HEK293 (cell line): Measurements from ENCODE around the gene FIGN.

Source experiments
- CTCF ChIA-PET: fragments of 350-600 bp; formaldehyde crosslinking; extraction: SDS; loops from one replicate; lab custom pipeline; 2021; ENCODE audit warnings: antibody characterized with exemption; lab: Yijun Ruan, JAX
- POLR2A ChIA-PET: fragments of 300-600 bp; formaldehyde crosslinking; extraction: SDS; loops from one replicate; lab custom pipeline; 2020; ENCODE audit warnings: antibody characterized with exemption, inconsistent platforms; lab: Yijun Ruan, JAX
- H3K27ac ChIP-seq: fragments of 200-500 bp; sonication (Bioruptor generic); 2 replicates; pipeline ENCODE4 v1.5.1; 2014; ENCODE audit warnings: low read depth, low read length, control low read depth, inconsistent platforms; ENCODE audit errors: extremely low read depth
- H3K36me3 ChIP-seq, 2 experiments: fragments of 200-500 bp in 1 of 2; sonication (Bioruptor generic) in 1 of 2; 1 replicate in 1 of 2; 2 replicates in 1 of 2; pipeline ENCODE4 v1.5.1; 2014 to 2017; ENCODE audit warnings: inconsistent platforms in 2 of 2, low read length in 2 of 2; ENCODE audit not compliant: control insufficient read depth in 2 of 2, insufficient read depth in 1 of 2
- H3K4me1 ChIP-seq: fragments of 200-500 bp; sonication (Bioruptor generic); 2 replicates; pipeline ENCODE4 v1.5.1; 2014; ENCODE audit warnings: mild to moderate bottlenecking, low read length, inconsistent platforms; ENCODE audit not compliant: control insufficient read depth, insufficient read depth
- H3K4me3 ChIP-seq: 2 replicates; pipeline ENCODE4 v1.5.1; 2011; ENCODE audit warnings: low read depth, mild to moderate bottlenecking, control low read depth, low read length, moderate library complexity
- H3K9me3 ChIP-seq: fragments of 200-500 bp; sonication (Bioruptor generic); 2 replicates; pipeline ENCODE4 v1.5.1; 2014; ENCODE audit warnings: low read depth, low read length, inconsistent platforms; ENCODE audit not compliant: control insufficient read depth, insufficient read depth
- HOXA7 ChIP-seq: sonication (generic); formaldehyde crosslinking; IDR thresholded peaks from 2 replicates; pipeline ENCODE4 v1.8.1; 2022; ENCODE audit warnings: missing genetic modification reagents, borderline replicate concordance
- KLF7 ChIP-seq: fragments of 450-650 bp; formaldehyde crosslinking; IDR thresholded peaks from 2 replicates; pipeline ENCODE4 v1.5.1; 2016; ENCODE audit warnings: missing biosample characterization, missing genetic modification characterization, borderline replicate concordance
- MEIS1 ChIP-seq: sonication (generic); formaldehyde crosslinking; IDR thresholded peaks from 2 replicates; pipeline ENCODE4 v1.8.1; 2022; ENCODE audit warnings: missing genetic modification reagents, mild to moderate bottlenecking, borderline replicate concordance
- REPIN1 ChIP-seq: fragments of 450-650 bp; formaldehyde crosslinking; IDR thresholded peaks from 2 replicates; pipeline ENCODE4 v1.5.1; 2017; ENCODE audit warnings: missing biosample characterization, missing genetic modification characterization, low read depth
- SP3 ChIP-seq: fragments of 450-650 bp; formaldehyde crosslinking; IDR thresholded peaks from 2 replicates; pipeline ENCODE4 v1.5.1; 2016; ENCODE audit warnings: missing biosample characterization, missing genetic modification characterization
- TSHZ1 ChIP-seq: fragments of 450-650 bp; formaldehyde crosslinking; IDR thresholded peaks from 2 replicates; pipeline ENCODE4 v1.5.1; 2016; ENCODE audit warnings: missing biosample characterization, missing genetic modification characterization, borderline replicate concordance
- ZBTB17 ChIP-seq: fragments of 450-650 bp; formaldehyde crosslinking; IDR thresholded peaks from 2 replicates; pipeline ENCODE4 v1.5.1; 2016; ENCODE audit warnings: missing biosample characterization, missing genetic modification characterization
- ZBTB7A ChIP-seq: fragments of 450-650 bp; formaldehyde crosslinking; IDR thresholded peaks from 2 replicates; pipeline ENCODE4 v1.5.1; 2016; ENCODE audit warnings: low read depth, missing biosample characterization, missing genetic modification characterization
- ZEB2 ChIP-seq: fragments of 450-650 bp; formaldehyde crosslinking; IDR thresholded peaks from 2 replicates; pipeline ENCODE4 v1.5.1; 2016; ENCODE audit warnings: missing biosample characterization, missing genetic modification characterization
- ZFHX2 ChIP-seq: fragments of 450-650 bp; formaldehyde crosslinking; conservative IDR thresholded peaks from 2 replicates; pipeline ENCODE4 v1.5.1; 2016; ENCODE audit warnings: missing biosample characterization, missing genetic modification characterization
- ZNF16 ChIP-seq: fragments of 450-650 bp; formaldehyde crosslinking; IDR thresholded peaks from 2 replicates; pipeline ENCODE4 v1.5.1; 2016; ENCODE audit warnings: low read depth, missing biosample characterization, missing genetic modification characterization
- ZNF184 ChIP-seq: fragments of 450-650 bp; IDR thresholded peaks from 2 replicates; pipeline ENCODE4 v1.5.1; 2018; ENCODE audit warnings: missing biosample characterization, mild to moderate bottlenecking, missing genetic modification characterization
- ZNF2 ChIP-seq: fragments of 450-650 bp; formaldehyde crosslinking; IDR thresholded peaks from 2 replicates; pipeline ENCODE4 v1.5.1; 2016; ENCODE audit warnings: missing biosample characterization, missing genetic modification characterization
- ZNF223 ChIP-seq: fragments of 450-650 bp; formaldehyde crosslinking; IDR thresholded peaks from 2 replicates; pipeline ENCODE4 v1.5.1; 2016; ENCODE audit warnings: missing biosample characterization, missing genetic modification characterization
- ZNF280D ChIP-seq: fragments of 450-650 bp; formaldehyde crosslinking; IDR thresholded peaks from 2 replicates; pipeline ENCODE4 v1.5.1; 2016; ENCODE audit warnings: missing biosample characterization, missing genetic modification characterization
- ZNF473 ChIP-seq: fragments of 450-650 bp; formaldehyde crosslinking; IDR thresholded peaks from 2 replicates; pipeline ENCODE4 v1.5.1; 2017; ENCODE audit warnings: missing biosample characterization, missing genetic modification characterization
- ZNF518A ChIP-seq: fragments of 450-650 bp; formaldehyde crosslinking; conservative IDR thresholded peaks from 2 replicates; pipeline ENCODE4 v1.5.1; 2016; ENCODE audit warnings: low read depth, missing biosample characterization, missing genetic modification characterization
- ZNF549 ChIP-seq: fragments of 450-650 bp; IDR thresholded peaks from 2 replicates; pipeline ENCODE4 v1.5.1; 2018; ENCODE audit warnings: missing biosample characterization, missing genetic modification characterization, mild to moderate bottlenecking, inconsistent platforms, moderate library complexity
- ZNF558 ChIP-seq: fragments of 450-650 bp; formaldehyde crosslinking; IDR thresholded peaks from 2 replicates; pipeline ENCODE4 v1.5.1; 2016; ENCODE audit warnings: missing biosample characterization, missing genetic modification characterization
- ZNF585B ChIP-seq: fragments of 450-650 bp; formaldehyde crosslinking; IDR thresholded peaks from 2 replicates; pipeline ENCODE4 v1.5.1; 2016; ENCODE audit warnings: missing biosample characterization, missing genetic modification characterization
- ZNF660 ChIP-seq: fragments of 450-650 bp; IDR thresholded peaks from 2 replicates; pipeline ENCODE4 v1.5.1; 2018; ENCODE audit warnings: missing biosample characterization, mild to moderate bottlenecking, missing genetic modification characterization
- ZNF830 ChIP-seq: fragments of 450-650 bp; IDR thresholded peaks from 2 replicates; pipeline ENCODE4 v1.5.0; 2018; ENCODE audit warnings: missing biosample characterization, missing genetic modification characterization, low read depth, mild to moderate bottlenecking, moderate library complexity
- ZSCAN4 ChIP-seq: fragments of 450-650 bp; formaldehyde crosslinking; IDR thresholded peaks from 2 replicates; pipeline ENCODE4 v1.5.1; 2017; ENCODE audit warnings: missing biosample characterization, missing genetic modification characterization

Gene FIGN

GRCh38 chr2:163751696-163752095, 15.9 kb upstream of the FIGN start (continued):
- TF ChIP-seq ZNF518A (tag by site-specific recombination) (no peak), ZNF585B (tag by site-specific recombination) (no peak), SP3 (tag by site-specific recombination) (no peak), ZBTB17 (tag by site-specific recombination) (no peak), ZNF558 (tag by site-specific recombination) (no peak), ZNF473 (tag by site-specific recombination) (no peak), ZFHX2 (tag by site-specific recombination) (no peak), KLF7 (tag by site-specific recombination) (no peak), TSHZ1 (tag by site-specific recombination) (no peak)

GRCh38 chr2:163748420-163748819, 12.6 kb upstream of the FIGN start:
- CTCF ChIA-PET, result no interaction called here
- no peaks in the 10 kb centered on the region for H3K4me1 ChIP-seq
- H3K36me3 ChIP-seq, result no peaks in the 10 kb centered on the region
- H3K4me3 ChIP-seq, result no peak overlapping the region
- H3K27ac ChIP-seq, result no peak overlapping the region
- no peaks in the 10 kb centered on the region for H3K9me3 ChIP-seq
- POLR2A ChIA-PET, result no interaction called here
- TF ChIP-seq ZNF549 (no peak), ZNF223 (tag by site-specific recombination) (no peak), HOXA7 (CRISPR knock-in tag) (no peak), ZNF660 (tag by site-specific recombination) (no peak), ZNF184 (no peak), ZEB2 (tag by site-specific recombination) (no peak)

- H3K9me3 ChIP-seq, result no peaks in the 10 kb centered on the region
- 0 out of 2 replicates have a peak, but pooled peaks cover 2% of the 10 kb centered on the region for H3K4me1 ChIP-seq
- H3K4me3 ChIP-seq, result no peak overlapping the region
- POLR2A ChIA-PET, result no interaction called here
- CTCF ChIA-PET, result no interaction called here
- H3K36me3 ChIP-seq, result no peaks in the 10 kb centered on the region
- TF ChIP-seq ZNF2 (tag by site-specific recombination) (no peak), ZBTB7A (tag by site-specific recombination) (no peak), MEIS1 (no peak), ZSCAN4 (tag by site-specific recombination) (no peak), ZNF830 (tag by site-specific recombination) (no peak), REPIN1 (tag by site-specific recombination) (no peak), ZNF280D (no peak), ZNF16 (tag by site-specific recombination) (no peak)
- no peak overlapping the region for H3K27ac ChIP-seq
Measured at GRCh38 chr2:163741435-163741834, 5.6 kb upstream of the FIGN start.
